ENCODE results near the gene LBX2.
A peak's percentile ranks its signal among the peaks of the same experiment; 100 is the strongest.

LBX2 gene

GRCh38 chr2:74499267-74499939, at the start of gene LBX2:
LBX2 (minus strand) TSS chr2:74499603; CDS start chr2:74499537, 66 bp downstream.
- no peak for DNase-seq

GRCh38 chr2:74548285-74548899, 49.0 kb upstream of the LBX2 start:
- no peak for DNase-seq

GRCh38 chr2:74546004-74546403, 46.6 kb upstream of the LBX2 start:
- DNase-seq = no peak

GRCh38 chr2:74544634-74545033, 45.2 kb upstream of the LBX2 start:
- no peak for DNase-seq

- DNase-seq = no peak
Observed at GRCh38 chr2:74542978-74543377, 43.6 kb upstream of the LBX2 start.

- no peak for DNase-seq
Observed at GRCh38 chr2:74540291-74540690, 40.9 kb upstream of the LBX2 start.

GRCh38 chr2:74538881-74539339, 39.5 kb upstream of the LBX2 start:
- DNase-seq = no peak

GRCh38 chr2:74537140-74537539, 37.7 kb upstream of the LBX2 start:
- DNase-seq = no peak

GRCh38 chr2:74536166-74536950, 37.0 kb upstream of the LBX2 start:
- DNase-seq = no peak

- DNase-seq = no peak
Observed at GRCh38 chr2:74535440-74535965, 36.1 kb upstream of the LBX2 start.

- DNase-seq = no peak
Observed at GRCh38 chr2:74534411-74534810, 35.0 kb upstream of the LBX2 start.

- no peak for DNase-seq
Observed at GRCh38 chr2:74533464-74533863, 34.1 kb upstream of the LBX2 start.

- DNase-seq = peak; percentile 50
Observed at GRCh38 chr2:74532222-74532621, 32.8 kb upstream of the LBX2 start.

- no peak for DNase-seq
Observed at GRCh38 chr2:74531666-74532065, 32.3 kb upstream of the LBX2 start.

GRCh38 chr2:74530239-74531187, 31.1 kb upstream of the LBX2 start:
- no peak for DNase-seq

GRCh38 chr2:74529357-74530238, 30.2 kb upstream of the LBX2 start, which contains the start of the genes AUP1 and HTRA2:
AUP1 (minus strand) TSS chr2:74529706; CDS start chr2:74529629, 77 bp downstream.
HTRA2 (plus strand) TSS chr2:74529933; CDS start chr2:74530007, 74 bp downstream.
- peak; percentile 100 for DNase-seq

GRCh38 chr2:74528600-74529356, 29.4 kb upstream of the LBX2 start:
- DNase-seq = no peak

GRCh38 chr2:74527741-74528140, 28.3 kb upstream of the LBX2 start:
- DNase-seq = no peak

GRCh38 chr2:74526649-74527230, 27.3 kb upstream of the LBX2 start:
- DNase-seq = no peak
